Measurements from ENCODE around the gene CAVIN2.

DNA sequence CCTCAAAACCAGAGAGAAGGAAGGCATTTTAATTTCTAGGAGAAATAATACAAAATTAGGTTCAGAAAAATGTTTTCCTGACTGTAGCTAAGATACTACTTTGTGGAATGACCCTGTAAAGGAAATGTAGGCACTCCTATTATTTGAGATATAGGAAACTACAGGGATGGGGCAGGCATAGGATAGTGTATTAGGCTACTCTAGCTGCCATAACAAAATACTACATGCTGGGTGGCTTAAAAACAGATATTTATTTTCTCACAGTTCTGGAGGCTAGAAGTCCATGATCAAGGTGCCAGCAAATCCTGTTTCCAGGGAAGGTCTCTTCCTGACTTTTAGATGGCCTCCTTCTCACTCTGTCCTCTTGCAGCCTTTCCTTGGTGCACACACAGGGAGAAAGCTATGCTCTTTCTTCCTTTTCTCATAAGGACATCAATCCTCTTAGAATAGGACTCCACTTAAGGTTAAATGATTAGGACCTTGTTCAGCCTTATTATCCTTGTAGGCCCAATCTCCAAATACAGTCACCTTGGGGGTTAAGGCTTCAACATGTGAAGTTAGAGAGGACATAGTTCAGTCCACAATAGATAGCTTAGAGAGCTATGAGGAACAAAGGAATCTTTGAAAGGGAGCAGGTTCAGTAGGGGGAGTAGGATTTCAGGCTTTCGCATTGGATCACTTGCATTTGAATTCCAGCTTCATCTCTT, 14.0 kb upstream of the CAVIN2 start:
- TF ChIP-seq, protein P1, sequence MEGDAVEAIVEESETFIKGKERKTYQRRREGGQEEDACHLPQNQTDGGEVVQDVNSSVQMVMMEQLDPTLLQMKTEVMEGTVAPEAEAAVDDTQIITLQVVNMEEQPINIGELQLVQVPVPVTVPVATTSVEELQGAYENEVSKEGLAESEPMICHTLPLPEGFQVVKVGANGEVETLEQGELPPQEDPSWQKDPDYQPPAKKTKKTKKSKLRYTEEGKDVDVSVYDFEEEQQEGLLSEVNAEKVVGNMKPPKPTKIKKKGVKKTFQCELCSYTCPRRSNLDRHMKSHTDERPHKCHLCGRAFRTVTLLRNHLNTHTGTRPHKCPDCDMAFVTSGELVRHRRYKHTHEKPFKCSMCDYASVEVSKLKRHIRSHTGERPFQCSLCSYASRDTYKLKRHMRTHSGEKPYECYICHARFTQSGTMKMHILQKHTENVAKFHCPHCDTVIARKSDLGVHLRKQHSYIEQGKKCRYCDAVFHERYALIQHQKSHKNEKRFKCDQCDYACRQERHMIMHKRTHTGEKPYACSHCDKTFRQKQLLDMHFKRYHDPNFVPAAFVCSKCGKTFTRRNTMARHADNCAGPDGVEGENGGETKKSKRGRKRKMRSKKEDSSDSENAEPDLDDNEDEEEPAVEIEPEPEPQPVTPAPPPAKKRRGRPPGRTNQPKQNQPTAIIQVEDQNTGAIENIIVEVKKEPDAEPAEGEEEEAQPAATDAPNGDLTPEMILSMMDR (IDR thresholded peaks at IDR 0.05) = no peak
- TF ChIP-seq ESRRA (CRISPR knock-in tag; IDR thresholded peaks at IDR 0.05; ENCODE audit: borderline replicate concordance) (no peak), ZNF138 (CRISPR knock-in tag; conservative IDR thresholded peaks at IDR 0.05) (no peak), ZNF121 (CRISPR knock-in tag; IDR thresholded peaks at IDR 0.05) (no peak)
- TF ChIP-seq, protein P2, sequence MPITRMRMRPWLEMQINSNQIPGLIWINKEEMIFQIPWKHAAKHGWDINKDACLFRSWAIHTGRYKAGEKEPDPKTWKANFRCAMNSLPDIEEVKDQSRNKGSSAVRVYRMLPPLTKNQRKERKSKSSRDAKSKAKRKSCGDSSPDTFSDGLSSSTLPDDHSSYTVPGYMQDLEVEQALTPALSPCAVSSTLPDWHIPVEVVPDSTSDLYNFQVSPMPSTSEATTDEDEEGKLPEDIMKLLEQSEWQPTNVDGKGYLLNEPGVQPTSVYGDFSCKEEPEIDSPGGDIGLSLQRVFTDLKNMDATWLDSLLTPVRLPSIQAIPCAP (CRISPR knock-in tag; IDR thresholded peaks at IDR 0.05) = no peak
- TF ChIP-seq, protein P3, sequence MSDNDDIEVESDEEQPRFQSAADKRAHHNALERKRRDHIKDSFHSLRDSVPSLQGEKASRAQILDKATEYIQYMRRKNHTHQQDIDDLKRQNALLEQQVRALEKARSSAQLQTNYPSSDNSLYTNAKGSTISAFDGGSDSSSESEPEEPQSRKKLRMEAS (CRISPR knock-in tag; IDR thresholded peaks at IDR 0.05) = no peak
- TF ChIP-seq, protein P4, sequence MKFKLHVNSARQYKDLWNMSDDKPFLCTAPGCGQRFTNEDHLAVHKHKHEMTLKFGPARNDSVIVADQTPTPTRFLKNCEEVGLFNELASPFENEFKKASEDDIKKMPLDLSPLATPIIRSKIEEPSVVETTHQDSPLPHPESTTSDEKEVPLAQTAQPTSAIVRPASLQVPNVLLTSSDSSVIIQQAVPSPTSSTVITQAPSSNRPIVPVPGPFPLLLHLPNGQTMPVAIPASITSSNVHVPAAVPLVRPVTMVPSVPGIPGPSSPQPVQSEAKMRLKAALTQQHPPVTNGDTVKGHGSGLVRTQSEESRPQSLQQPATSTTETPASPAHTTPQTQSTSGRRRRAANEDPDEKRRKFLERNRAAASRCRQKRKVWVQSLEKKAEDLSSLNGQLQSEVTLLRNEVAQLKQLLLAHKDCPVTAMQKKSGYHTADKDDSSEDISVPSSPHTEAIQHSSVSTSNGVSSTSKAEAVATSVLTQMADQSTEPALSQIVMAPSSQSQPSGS (CRISPR knock-in tag; IDR thresholded peaks at IDR 0.05; ENCODE audit: borderline replicate concordance, low read depth) = no peak
